OCI-LY1 (cell line): ENCODE results near the gene NAALADL1.

Experiments
- H2AFZ ChIP-seq: fragments of 200-600 bp; sonication (generic), shearing (Covaris generic); 2 replicates; pipeline ENCODE4 v1.6.0; 2014; ENCODE audit warnings: antibody characterized with exemption, mild to moderate bottlenecking, low read length
- H3F3A ChIP-seq: fragments of 200-600 bp; sonication (generic), shearing (Covaris generic); 2 replicates; pipeline ENCODE4 v1.6.0; 2014; ENCODE audit warnings: mild to moderate bottlenecking, antibody characterized with exemption, low read length, moderate library complexity; ENCODE audit not compliant: insufficient read depth
- H3K27ac ChIP-seq: fragments of 200-600 bp; sonication (generic); 2 replicates; pipeline ENCODE4 v1.5.1; 2014; ENCODE audit warnings: low read length, mixed run types, mild to moderate bottlenecking, low read depth; ENCODE audit not compliant: poor library complexity, severe bottlenecking
- H3K27me3 ChIP-seq: fragments of 200-600 bp; sonication (generic); 2 replicates; pipeline ENCODE4 v1.6.0; 2014; ENCODE audit warnings: antibody characterized with exemption, mild to moderate bottlenecking, low read length, moderate library complexity; ENCODE audit not compliant: insufficient read depth
- H3K36me3 ChIP-seq: fragments of 200-600 bp; sonication (generic); 2 replicates; pipeline ENCODE4 v1.6.1; 2014; ENCODE audit warnings: mild to moderate bottlenecking, antibody characterized with exemption, low read length, moderate library complexity, mixed read lengths; ENCODE audit not compliant: insufficient read depth
- H3K4me1 ChIP-seq: fragments of 200-600 bp; sonication (generic); 2 replicates; pipeline ENCODE4 v1.5.1; 2014; ENCODE audit warnings: mild to moderate bottlenecking, low read length, moderate library complexity; ENCODE audit not compliant: insufficient read depth, severe bottlenecking
- H3K4me2 ChIP-seq: fragments of 200-600 bp; sonication (generic), shearing (Covaris generic); 2 replicates; pipeline ENCODE4 v1.6.1; 2014; ENCODE audit warnings: low read length
- H3K4me3 ChIP-seq: fragments of 200-600 bp; sonication (generic); 2 replicates; pipeline ENCODE4 v1.5.1; 2014; ENCODE audit warnings: low read length, low read depth, mild to moderate bottlenecking, mixed read lengths; ENCODE audit not compliant: poor library complexity, severe bottlenecking
- H3K79me2 ChIP-seq: fragments of 200-600 bp; shearing (Covaris generic); 2 replicates; pipeline ENCODE4 v1.6.1; 2016; ENCODE audit warnings: mixed run types, low read length, mixed read lengths; ENCODE audit not compliant: insufficient read depth
- H3K9ac ChIP-seq: fragments of 200-600 bp; sonication (generic), shearing (Covaris generic); 2 replicates; pipeline ENCODE4 v1.6.1; 2014; ENCODE audit warnings: mild to moderate bottlenecking, low read length, mixed read lengths
- H3K9me2 ChIP-seq: fragments of 200-600 bp; sonication (generic), shearing (Covaris generic); 2 replicates; pipeline ENCODE4 v1.6.1; 2014; ENCODE audit warnings: low read depth, mild to moderate bottlenecking, low read length, mixed read lengths
- H3K9me3 ChIP-seq: fragments of 200-600 bp; shearing (Covaris generic); 2 replicates; pipeline ENCODE4 v1.6.1; 2014; ENCODE audit warnings: low read length, mixed read lengths
- H4K20me1 ChIP-seq: fragments of 200-600 bp; sonication (generic), shearing (Covaris generic); 2 replicates; pipeline ENCODE4 v1.6.0; 2016; ENCODE audit warnings: mild to moderate bottlenecking, low read length; ENCODE audit not compliant: insufficient read depth
- CTCF ChIP-seq: fragments of 200-600 bp; sonication (generic), shearing (Covaris generic); IDR thresholded peaks from 2 replicates; pipeline ENCODE4 v1.5.1; 2017; ENCODE audit warnings: mild to moderate bottlenecking, antibody characterized with exemption, low read length, moderate library complexity, mixed read lengths
- EZH2 ChIP-seq: fragments of 200-600 bp; sonication (generic), shearing (Covaris generic); IDR thresholded peaks from 2 replicates; pipeline ENCODE4 v1.8.0; 2017; ENCODE audit warnings: borderline replicate concordance, mixed run types, mild to moderate bottlenecking, antibody characterized with exemption, low read length, moderate library complexity, mixed read lengths

NAALADL1 gene

GRCh38 chr11:65104628-65105027 lies 46.3 kb upstream of the NAALADL1 start:
- TF ChIP-seq CTCF, result no peak
- no peaks in the 10 kb centered on the region; the same call in 1 of the 2 replicates for H3K79me2 ChIP-seq
- H3K27ac ChIP-seq, result no peak overlapping the region

GRCh38 chr11:65103476-65103875 lies 45.1 kb upstream of the NAALADL1 start:
- H3K4me2 ChIP-seq, result no peak overlapping the region
- H3K27me3 ChIP-seq, result no peaks in the 10 kb centered on the region
- no peaks in the 10 kb centered on the region for H3K4me1 ChIP-seq
- no peak overlapping the region for H3K27ac ChIP-seq
- H3K9me2 ChIP-seq, result no peaks in the 10 kb centered on the region
- TF ChIP-seq EZH2, result no peak
- TF ChIP-seq CTCF, result no peak
- no peak overlapping the region for H3K9ac ChIP-seq
- H3F3A ChIP-seq, result no peaks in the 10 kb centered on the region
- no peaks in the 10 kb centered on the region for H4K20me1 ChIP-seq
- no peaks in the 10 kb centered on the region; the same call in 1 of the 2 replicates for H3K79me2 ChIP-seq
- H3K9me3 ChIP-seq, result no peaks in the 10 kb centered on the region
- peaks cover 17% of the 10 kb centered on the region; the same call in 1 of the 2 replicates for H3K36me3 ChIP-seq
- no peak overlapping the region for H3K4me3 ChIP-seq
- H2AFZ ChIP-seq, result no peak overlapping the region

More at GRCh38 chr11:65104628-65105027, 46.3 kb upstream of the NAALADL1 start:
- H3K4me2 ChIP-seq, result no peak overlapping the region
- no peaks in the 10 kb centered on the region for H3F3A ChIP-seq
- no peaks in the 10 kb centered on the region for H3K9me3 ChIP-seq
- H3K27me3 ChIP-seq, result no peaks in the 10 kb centered on the region
- no peaks in the 10 kb centered on the region for H3K4me1 ChIP-seq
- H3K9ac ChIP-seq, result no peak overlapping the region
- no peaks in the 10 kb centered on the region for H3K9me2 ChIP-seq
- no peaks in the 10 kb centered on the region for H4K20me1 ChIP-seq
- H2AFZ ChIP-seq, result no peak overlapping the region
- peaks cover 23% of the 10 kb centered on the region; the same call in 1 of the 2 replicates for H3K36me3 ChIP-seq
- H3K4me3 ChIP-seq, result no peak overlapping the region

GRCh38 chr11:65102142-65103095 lies 44.1 kb upstream of the NAALADL1 start:
- Histone ChIP-seq H3K9me3 (no peaks in the 10 kb centered on the region), H3K27ac (no peak overlapping the region), H2AFZ (no peak overlapping the region), H3K9me2 (no peaks in the 10 kb centered on the region), H3K27me3 (no peaks in the 10 kb centered on the region), H3K4me3 (no peak overlapping the region), H3K4me2 (no peak overlapping the region), H3K9ac (no peak overlapping the region), H3K36me3 (peaks cover 21% of the 10 kb centered on the region; the same call in 1 of the 2 replicates), H3F3A (no peaks in the 10 kb centered on the region), H3K4me1 (peaks cover under 1% of the 10 kb centered on the region), H3K79me2 (no peaks in the 10 kb centered on the region; the same call in 1 of the 2 replicates), H4K20me1 (no peaks in the 10 kb centered on the region)
- no peak for TF ChIP-seq CTCF
- no peak for TF ChIP-seq EZH2
